Measurements from ENCODE around the gene ALDH1B1.

DNA sequence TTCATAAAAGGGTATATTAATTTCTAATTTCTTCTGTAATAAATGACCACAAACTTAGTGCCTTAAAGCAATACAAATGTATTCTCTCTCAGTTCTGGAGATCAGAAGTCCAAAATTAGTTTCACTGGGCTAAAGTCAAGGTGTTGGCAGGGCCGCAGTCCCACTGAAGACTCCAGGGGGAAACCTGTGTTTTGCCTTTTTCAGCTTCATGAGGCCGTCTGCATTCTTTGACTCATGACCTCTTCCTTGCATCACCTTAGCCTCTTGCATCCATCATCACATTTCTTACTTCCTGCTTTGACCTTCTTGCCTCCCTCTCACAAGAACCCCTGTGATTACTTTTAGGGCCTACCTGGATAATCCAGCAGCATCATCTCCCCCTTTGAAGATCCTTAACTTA is 42.0 kb upstream of the ALDH1B1 start:
- no peak for TF ChIP-seq SIN3A (IDR thresholded peaks at IDR 0.05; ENCODE audit: borderline replicate concordance, low read depth, low read length)
- no peak for TF ChIP-seq NFIC (IDR thresholded peaks at IDR 0.05; ENCODE audit: borderline replicate concordance)
- TF ChIP-seq EP300 (IDR thresholded peaks at IDR 0.05; ENCODE audit: borderline replicate concordance in 1 of 2, low read depth in 1 of 2, low read length in 1 of 2), result no peak
- no peak for TF ChIP-seq YY1 (IDR thresholded peaks at IDR 0.05; ENCODE audit: low read depth)
- TF ChIP-seq POLR2AphosphoS5 (IDR thresholded peaks at IDR 0.05; ENCODE audit: low read depth, low read length), result no peak
- TF ChIP-seq GABPA (IDR thresholded peaks at IDR 0.05; ENCODE audit: low read depth), result no peak
- TF ChIP-seq RFX5 (IDR thresholded peaks at IDR 0.05; ENCODE audit: low read length), result no peak
- TF ChIP-seq EZH2phosphoT487 (IDR thresholded peaks at IDR 0.05; ENCODE audit: borderline replicate concordance, low read depth), result no peak
